Measurements from ENCODE around the gene P4HTM.

P4HTM gene, protein sequence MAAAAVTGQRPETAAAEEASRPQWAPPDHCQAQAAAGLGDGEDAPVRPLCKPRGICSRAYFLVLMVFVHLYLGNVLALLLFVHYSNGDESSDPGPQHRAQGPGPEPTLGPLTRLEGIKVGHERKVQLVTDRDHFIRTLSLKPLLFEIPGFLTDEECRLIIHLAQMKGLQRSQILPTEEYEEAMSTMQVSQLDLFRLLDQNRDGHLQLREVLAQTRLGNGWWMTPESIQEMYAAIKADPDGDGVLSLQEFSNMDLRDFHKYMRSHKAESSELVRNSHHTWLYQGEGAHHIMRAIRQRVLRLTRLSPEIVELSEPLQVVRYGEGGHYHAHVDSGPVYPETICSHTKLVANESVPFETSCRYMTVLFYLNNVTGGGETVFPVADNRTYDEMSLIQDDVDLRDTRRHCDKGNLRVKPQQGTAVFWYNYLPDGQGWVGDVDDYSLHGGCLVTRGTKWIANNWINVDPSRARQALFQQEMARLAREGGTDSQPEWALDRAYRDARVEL
- total RNA-seq: 39.4 to 96.7 (median 48.4) reads per million in 9 experiments

DNA sequence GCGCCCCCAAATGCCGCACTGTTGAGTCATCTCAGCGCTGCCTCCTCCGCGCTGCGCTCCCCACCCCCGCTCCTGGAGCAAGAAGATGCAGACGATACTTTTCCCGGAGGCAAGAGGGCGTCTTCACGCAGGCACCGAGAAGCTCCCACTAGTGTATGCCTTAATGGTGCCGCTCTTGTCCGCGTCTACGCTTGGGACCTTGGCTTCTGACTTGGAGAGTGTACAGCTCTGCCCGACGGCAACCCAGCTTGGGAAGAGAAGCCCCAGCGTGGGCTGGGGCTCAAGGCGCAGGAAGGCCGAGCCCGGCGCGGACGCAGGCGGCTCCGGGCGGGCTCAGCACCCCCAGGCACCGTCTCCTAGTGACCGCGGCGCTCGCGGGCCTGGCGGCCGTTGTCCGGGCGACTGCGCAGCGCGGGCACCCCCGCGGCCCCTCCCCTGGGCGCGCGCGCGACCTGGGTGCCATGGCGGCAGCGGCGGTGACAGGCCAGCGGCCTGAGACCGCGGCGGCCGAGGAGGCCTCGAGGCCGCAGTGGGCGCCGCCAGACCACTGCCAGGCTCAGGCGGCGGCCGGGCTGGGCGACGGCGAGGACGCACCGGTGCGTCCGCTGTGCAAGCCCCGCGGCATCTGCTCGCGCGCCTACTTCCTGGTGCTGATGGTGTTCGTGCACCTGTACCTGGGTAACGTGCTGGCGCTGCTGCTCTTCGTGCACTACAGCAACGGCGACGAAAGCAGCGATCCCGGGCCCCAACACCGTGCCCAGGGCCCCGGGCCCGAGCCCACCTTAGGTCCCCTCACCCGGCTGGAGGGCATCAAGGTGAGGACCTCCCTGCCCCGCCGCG, at the start of gene P4HTM:
P4HTM (plus strand) TSS at position 446 of the 840 bp plus-strand sequence; CDS start at position 462, 16 bp downstream.
- Mint-ChIP-seq H3K27ac (peak within 1 kb of the TSS; percentile 91 to 93), H3K27me3 (no peaks in the 10 kb centered on the region), H3K9me3 (no peaks in the 10 kb centered on the region), H3K4me3 (peak within 1 kb of the TSS; percentile 91 to 94), H3K36me3 (ENCODE audit: insufficient read depth) (peaks cover 24% of the 10 kb centered on the region), H3K4me1 (ENCODE audit: low read depth in 2 of 2) (peaks cover 33 to 34% of the 10 kb centered on the region in 2 donors)
- DNase-seq: peak; percentile 55 to 58 (median 57)
- peak; percentile 71 for ATAC-seq (replicated peaks)

DNA sequence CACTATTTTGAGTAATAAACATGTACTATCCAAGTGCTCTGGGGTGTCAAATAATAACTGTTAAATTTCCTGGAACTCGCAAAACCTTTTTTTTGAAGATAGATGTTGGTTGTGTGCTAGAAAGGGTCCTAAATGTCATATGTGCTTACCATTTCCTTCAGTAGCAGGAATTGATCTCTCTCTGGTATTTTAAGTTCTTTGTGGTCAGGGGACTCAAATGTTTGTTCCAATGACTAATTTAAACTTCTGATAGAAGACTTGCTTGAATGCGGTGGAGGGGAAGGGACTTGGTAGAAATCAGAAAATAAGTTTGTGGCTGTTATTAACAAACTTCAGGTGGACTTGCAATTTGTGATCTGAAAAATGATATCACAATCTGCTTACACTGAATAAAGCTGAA, 44.6 kb upstream of the P4HTM start:
- Mint-ChIP-seq H3K27ac (peak overlapping the region; percentile 42 to 75), H3K4me3 (no peak overlapping the region), H3K27me3 (no peaks in the 10 kb centered on the region), H3K9me3 (no peaks in the 10 kb centered on the region), H3K4me1 (ENCODE audit: low read depth in 2 of 2) (peaks cover 11 to 29% of the 10 kb centered on the region in 2 donors), H3K36me3 (ENCODE audit: insufficient read depth) (peaks cover 27% of the 10 kb centered on the region)
- ATAC-seq (replicated peaks) (no peak), DNase-seq (no peak)

DNA sequence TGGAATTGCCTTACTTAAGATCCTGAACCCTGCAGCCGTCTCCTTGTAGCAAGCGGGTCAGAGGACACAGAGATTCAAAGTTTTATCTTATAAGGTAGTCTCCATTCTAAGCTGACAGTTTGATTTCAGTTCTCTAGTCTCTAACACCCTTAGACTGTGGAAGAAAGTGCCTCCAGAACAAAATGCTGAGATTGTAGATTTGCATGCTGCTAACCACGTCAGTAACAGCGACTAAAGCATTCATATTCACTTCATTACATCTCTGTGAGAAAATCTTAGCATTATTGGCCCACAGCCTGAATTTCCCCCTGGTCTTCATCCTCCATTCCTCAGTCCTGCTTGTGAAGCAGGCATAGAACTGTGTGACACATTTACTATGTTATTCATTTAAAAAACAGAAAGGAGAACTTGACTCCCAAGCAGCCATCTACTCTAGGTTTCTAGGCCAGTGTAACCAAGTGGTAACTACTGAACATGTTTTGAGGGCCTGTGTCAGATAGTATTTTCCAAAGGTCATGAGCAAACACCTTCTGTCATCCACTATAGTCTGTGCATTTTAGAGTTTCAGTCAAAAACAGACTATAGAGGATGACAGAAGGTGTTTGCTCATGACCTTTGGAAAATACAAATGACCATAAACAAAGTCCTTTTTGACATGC, 44.0 kb upstream of the P4HTM start:
- H3K9me3 Mint-ChIP-seq: no peaks in the 10 kb centered on the region
- ATAC-seq (replicated peaks): no peak
- H3K36me3 Mint-ChIP-seq (ENCODE audit: insufficient read depth): peaks cover 26% of the 10 kb centered on the region
- H3K27ac Mint-ChIP-seq: peak overlapping the region; percentile 42 to 75
- H3K4me3 Mint-ChIP-seq: no peak overlapping the region
- peaks cover 11 to 29% of the 10 kb centered on the region in 2 donors for H3K4me1 Mint-ChIP-seq (ENCODE audit: low read depth in 2 of 2)
- DNase-seq: no peak
- no peaks in the 10 kb centered on the region for H3K27me3 Mint-ChIP-seq

- H3K27me3 Mint-ChIP-seq: no peaks in the 10 kb centered on the region
- no peak for ATAC-seq (replicated peaks)
- no peaks in the 10 kb centered on the region for H3K9me3 Mint-ChIP-seq
- DNase-seq: no peak
- peaks cover 14 to 34% of the 10 kb centered on the region in 2 donors for H3K4me1 Mint-ChIP-seq (ENCODE audit: low read depth in 2 of 2)
- no peak overlapping the region for H3K4me3 Mint-ChIP-seq
- H3K36me3 Mint-ChIP-seq (ENCODE audit: insufficient read depth): peaks cover 29% of the 10 kb centered on the region
- peak overlapping the region in 1 of 2 donors; percentile 63 for H3K27ac Mint-ChIP-seq
Observed at GRCh38 chr3:48949376-48949717, 40.7 kb upstream of the P4HTM start.

DNA sequence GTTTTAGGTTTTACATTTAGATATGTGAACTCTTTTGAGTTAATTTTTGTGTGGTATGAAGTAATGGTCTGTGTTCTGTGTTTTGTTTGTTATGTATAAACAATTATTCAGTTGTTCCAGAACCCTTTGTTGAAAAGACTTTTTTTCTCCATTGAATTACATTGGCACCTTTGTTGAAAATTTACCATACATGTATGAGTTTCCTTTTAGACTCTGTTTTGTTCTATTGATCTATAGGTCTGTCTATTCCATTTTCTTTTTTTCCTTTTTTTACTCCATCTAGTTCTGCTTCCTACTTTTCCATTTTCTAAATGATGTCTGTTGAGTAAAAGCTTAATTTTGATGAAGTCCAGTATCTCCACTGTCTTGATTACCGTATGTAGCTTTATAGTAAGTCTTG, 40.0 kb upstream of the P4HTM start:
- peaks cover 12 to 27% of the 10 kb centered on the region in 2 donors for H3K4me1 Mint-ChIP-seq (ENCODE audit: low read depth in 2 of 2)
- DNase-seq: no peak
- H3K27ac Mint-ChIP-seq: peak overlapping the region in 1 of 2 donors; percentile 63
- ATAC-seq (replicated peaks): no peak
- peaks cover 29% of the 10 kb centered on the region for H3K36me3 Mint-ChIP-seq (ENCODE audit: insufficient read depth)
- H3K4me3 Mint-ChIP-seq: no peak overlapping the region
- no peaks in the 10 kb centered on the region for H3K27me3 Mint-ChIP-seq
- H3K9me3 Mint-ChIP-seq: no peaks in the 10 kb centered on the region

DNA sequence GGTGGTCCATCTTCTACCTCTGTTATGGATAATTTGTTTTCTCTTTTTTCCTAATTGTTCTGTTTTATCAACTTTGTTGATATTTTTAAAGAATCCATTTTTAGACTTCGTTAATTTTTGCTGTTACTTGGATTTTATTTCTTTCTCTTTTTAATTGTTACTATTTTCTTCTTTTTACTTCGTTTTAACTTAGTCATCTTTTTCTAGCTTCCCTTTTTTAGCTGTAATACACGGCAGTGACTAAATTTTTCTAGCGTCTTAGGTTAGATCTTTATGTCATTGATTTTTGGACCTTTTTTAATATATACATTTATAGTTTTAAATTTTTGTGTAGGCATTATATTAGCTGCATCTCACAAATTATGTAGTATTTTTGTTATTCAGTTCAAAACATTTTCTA, 38.3 kb upstream of the P4HTM start:
- Mint-ChIP-seq H3K4me1 (ENCODE audit: low read depth in 2 of 2) (peaks cover 9 to 25% of the 10 kb centered on the region in 2 donors), H3K4me3 (no peak overlapping the region), H3K27me3 (no peaks in the 10 kb centered on the region), H3K9me3 (no peaks in the 10 kb centered on the region), H3K36me3 (ENCODE audit: insufficient read depth) (peaks cover 29% of the 10 kb centered on the region), H3K27ac (peak overlapping the region in 1 of 2 donors; percentile 17)
- DNase-seq: no peak
- no peak for ATAC-seq (replicated peaks)

GRCh38 chr3:48952510-48953118, 37.4 kb upstream of the P4HTM start:
- Mint-ChIP-seq H3K36me3 (ENCODE audit: insufficient read depth) (peaks cover 29% of the 10 kb centered on the region), H3K4me3 (no peak overlapping the region), H3K4me1 (ENCODE audit: low read depth in 2 of 2) (peaks cover 11 to 25% of the 10 kb centered on the region in 2 donors), H3K27ac (peak overlapping the region in 1 of 2 donors; percentile 17), H3K27me3 (no peaks in the 10 kb centered on the region), H3K9me3 (no peaks in the 10 kb centered on the region)
- ATAC-seq (replicated peaks) (peak; percentile 67), DNase-seq (peak; percentile 34 to 48 (median 40))

- H3K4me3 Mint-ChIP-seq: no peak overlapping the region
- no peak for DNase-seq
- ATAC-seq (replicated peaks): no peak
- H3K27ac Mint-ChIP-seq: peak overlapping the region in 1 of 2 donors; percentile 49
- no peaks in the 10 kb centered on the region for H3K27me3 Mint-ChIP-seq
- H3K36me3 Mint-ChIP-seq (ENCODE audit: insufficient read depth): peaks cover 36% of the 10 kb centered on the region
- peaks cover 10 to 11% of the 10 kb centered on the region in 2 donors for H3K4me1 Mint-ChIP-seq (ENCODE audit: low read depth in 2 of 2)
- H3K9me3 Mint-ChIP-seq: no peaks in the 10 kb centered on the region
Observed at GRCh38 chr3:48957006-48957705, 32.9 kb upstream of the P4HTM start.

DNA sequence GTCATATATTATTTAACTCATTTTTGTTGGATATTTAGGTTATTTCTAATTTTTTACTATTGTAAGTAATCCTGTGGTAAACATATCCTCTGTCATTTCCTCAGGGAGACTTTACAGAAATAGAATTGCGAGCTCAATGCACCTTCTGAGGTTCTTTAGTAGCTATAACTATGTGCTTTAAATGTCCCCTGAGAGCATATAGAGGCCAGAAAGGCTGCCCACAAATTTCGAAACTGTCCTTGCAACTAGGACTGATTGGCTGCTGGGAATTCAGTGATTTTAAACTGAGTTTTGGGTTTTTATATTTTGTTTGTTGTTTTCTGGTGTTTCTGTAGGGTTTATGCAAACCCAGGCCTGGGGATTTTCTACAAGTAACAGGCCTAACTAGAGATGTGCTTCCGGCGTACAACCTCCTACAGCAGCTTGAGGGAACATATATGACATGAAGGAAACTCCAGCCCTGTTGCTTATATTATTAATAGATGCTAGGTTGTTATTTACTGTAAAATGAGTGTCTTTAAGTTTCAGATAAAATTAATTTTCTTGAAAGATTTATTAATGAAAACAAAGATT, 29.1 kb upstream of the P4HTM start:
- Mint-ChIP-seq H3K27me3 (no peaks in the 10 kb centered on the region), H3K4me1 (ENCODE audit: low read depth in 2 of 2) (peaks cover 5% of the 10 kb centered on the region in 2 donors), H3K27ac (no peak overlapping the region), H3K36me3 (ENCODE audit: insufficient read depth) (peaks cover 44% of the 10 kb centered on the region), H3K4me3 (no peak overlapping the region), H3K9me3 (no peaks in the 10 kb centered on the region)
- DNase-seq (no peak), ATAC-seq (replicated peaks) (no peak)

GRCh38 chr3:48962340-48962739, 27.7 kb upstream of the P4HTM start:
- peak overlapping the region; percentile 67 to 81 for H3K27ac Mint-ChIP-seq
- H3K4me1 Mint-ChIP-seq (ENCODE audit: low read depth in 2 of 2): peaks cover 4 to 12% of the 10 kb centered on the region in 2 donors
- DNase-seq (no peak), ATAC-seq (replicated peaks) (no peak)
- H3K9me3 Mint-ChIP-seq: no peaks in the 10 kb centered on the region
- H3K4me3 Mint-ChIP-seq: no peak overlapping the region
- peaks cover 44% of the 10 kb centered on the region for H3K36me3 Mint-ChIP-seq (ENCODE audit: insufficient read depth)
- H3K27me3 Mint-ChIP-seq: no peaks in the 10 kb centered on the region

GRCh38 chr3:48962939-48963338, 27.1 kb upstream of the P4HTM start:
- H3K27me3 Mint-ChIP-seq: no peaks in the 10 kb centered on the region
- no peaks in the 10 kb centered on the region for H3K9me3 Mint-ChIP-seq
- peaks cover 4 to 12% of the 10 kb centered on the region in 2 donors for H3K4me1 Mint-ChIP-seq (ENCODE audit: low read depth in 2 of 2)
- ATAC-seq (replicated peaks) (no peak), DNase-seq (no peak)
- H3K4me3 Mint-ChIP-seq: no peak overlapping the region
- peak overlapping the region; percentile 67 to 81 for H3K27ac Mint-ChIP-seq
- H3K36me3 Mint-ChIP-seq (ENCODE audit: insufficient read depth): peaks cover 50% of the 10 kb centered on the region

DNA sequence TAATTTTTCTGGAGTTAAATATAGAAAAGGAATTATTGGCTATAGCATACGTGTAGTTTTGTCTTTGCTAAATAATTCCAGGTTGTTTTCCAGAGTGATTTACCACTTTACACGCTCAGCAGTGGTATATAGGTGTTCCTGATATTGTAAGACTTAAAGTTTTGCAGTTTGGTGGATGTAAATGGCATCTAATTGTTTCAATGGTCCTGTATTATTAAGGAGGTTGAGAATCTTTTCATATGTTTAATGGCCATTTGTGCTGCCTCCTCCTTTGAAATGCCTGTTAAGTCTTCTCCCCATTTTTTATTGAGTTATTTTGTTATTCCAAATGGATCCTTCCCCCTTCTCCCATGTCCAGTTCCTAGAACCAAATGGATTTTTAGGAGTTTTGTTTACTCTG, 26.4 kb upstream of the P4HTM start:
- Mint-ChIP-seq H3K27me3 (no peaks in the 10 kb centered on the region), H3K4me1 (ENCODE audit: low read depth in 2 of 2) (peaks cover 4 to 12% of the 10 kb centered on the region in 2 donors), H3K36me3 (ENCODE audit: insufficient read depth) (peaks cover 56% of the 10 kb centered on the region), H3K4me3 (no peak overlapping the region), H3K27ac (peak overlapping the region; percentile 53 to 67), H3K9me3 (no peaks in the 10 kb centered on the region)
- DNase-seq: no peak
- no peak for ATAC-seq (replicated peaks)

Data from effector memory CD8-positive, alpha-beta T cell (primary cell).